ENCODE results near the gene FLRT2.

FLRT2 gene

DNA sequence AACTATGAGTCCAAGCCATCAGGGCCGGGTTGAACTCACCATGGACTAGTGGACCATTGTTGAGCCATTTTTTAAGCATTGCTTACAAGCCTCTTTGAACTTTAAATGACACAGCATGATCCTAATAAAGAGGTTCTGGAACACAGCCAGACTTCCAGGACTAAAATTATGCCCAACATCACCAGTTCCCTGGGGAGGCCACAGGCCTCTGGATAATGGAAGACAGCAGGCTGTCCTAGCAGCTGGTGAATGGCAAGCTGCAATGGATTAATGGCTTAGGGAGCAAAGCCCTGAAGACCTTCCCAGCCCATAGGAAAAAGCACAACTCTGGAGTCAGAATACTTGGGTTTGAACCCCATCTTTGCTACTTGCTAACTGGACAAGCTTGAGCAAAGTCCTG, 71.3 kb downstream of the FLRT2 start:
- DNase-seq: peak; percentile 91

DNA sequence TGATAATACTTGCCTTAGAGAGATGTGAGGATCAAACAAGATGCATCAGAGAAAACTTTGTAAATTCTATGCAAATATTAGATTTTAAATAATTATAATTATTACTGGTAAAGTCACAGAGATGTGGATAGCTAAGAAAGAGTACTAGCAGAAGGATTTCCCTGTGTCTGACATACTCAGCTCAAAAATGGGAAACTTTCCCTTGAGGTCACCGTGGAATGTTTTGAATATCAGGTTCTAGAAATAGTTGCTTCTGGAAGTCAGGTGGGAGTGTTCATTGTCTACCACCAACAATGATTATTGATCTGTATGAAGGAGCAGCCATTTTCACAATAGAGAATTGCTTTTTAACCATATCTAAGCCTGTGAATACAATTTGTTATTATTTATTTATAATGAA, 71.7 kb downstream of the FLRT2 start:
- no peak for DNase-seq

DNA sequence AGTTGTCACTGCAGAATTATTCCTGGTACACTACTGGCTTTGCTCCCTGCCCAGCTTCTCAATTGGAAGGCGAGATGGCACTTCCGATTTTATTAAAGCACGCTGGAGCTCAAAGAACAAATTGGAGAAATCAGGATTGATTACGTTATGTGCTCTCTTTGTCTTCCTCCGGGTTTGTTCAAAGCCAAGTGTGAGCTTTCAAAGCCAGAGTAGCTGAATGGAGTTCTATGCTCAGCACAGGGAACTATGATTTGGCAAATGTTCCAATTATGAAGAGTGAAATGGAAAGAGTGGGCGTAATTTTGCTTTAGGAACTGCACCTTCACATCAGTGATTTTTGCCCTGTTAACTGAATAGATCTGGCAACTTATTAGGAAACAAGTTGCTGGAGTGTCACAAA, 72.4 kb downstream of the FLRT2 start:
- DNase-seq: no peak

DNA sequence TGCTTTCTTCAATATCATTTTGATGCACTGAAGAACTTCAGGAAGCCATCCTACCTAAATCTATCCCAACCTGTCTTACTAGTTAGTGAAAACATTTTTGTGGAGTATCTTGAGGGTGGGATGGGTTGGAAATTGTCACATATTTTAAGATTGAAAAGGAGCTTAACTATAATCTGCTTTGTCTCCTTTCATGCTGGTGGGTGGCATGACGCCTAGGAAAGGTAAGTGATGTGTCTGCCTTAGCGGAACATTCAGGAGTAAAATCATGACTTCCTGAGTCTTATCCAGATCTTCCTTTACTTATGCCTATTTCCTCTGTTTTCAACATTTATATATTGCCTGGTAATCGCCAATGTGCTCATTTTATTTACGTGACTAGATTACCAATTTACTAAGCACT, 74.1 kb downstream of the FLRT2 start:
- no peak for DNase-seq

DNA sequence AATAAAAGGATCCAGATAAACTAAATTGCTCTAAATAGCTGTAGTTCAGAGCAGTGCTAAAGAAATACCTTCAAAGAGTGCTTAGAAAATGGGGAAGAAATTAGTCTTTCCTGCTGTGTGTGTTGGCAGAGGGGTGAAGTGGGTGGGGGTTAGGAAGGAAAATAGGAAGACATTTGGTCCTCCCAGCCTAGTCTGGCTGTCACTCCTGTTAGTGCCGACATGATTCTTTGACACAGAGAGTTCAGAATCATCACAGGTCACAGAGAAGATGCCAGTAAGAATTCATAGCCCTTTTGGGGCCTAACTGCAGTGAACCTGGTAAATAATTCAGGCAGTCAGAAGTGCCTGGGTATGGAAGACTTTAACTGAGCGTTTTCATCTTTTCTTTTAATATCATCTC, 74.8 kb downstream of the FLRT2 start:
- no peak for DNase-seq

DNA sequence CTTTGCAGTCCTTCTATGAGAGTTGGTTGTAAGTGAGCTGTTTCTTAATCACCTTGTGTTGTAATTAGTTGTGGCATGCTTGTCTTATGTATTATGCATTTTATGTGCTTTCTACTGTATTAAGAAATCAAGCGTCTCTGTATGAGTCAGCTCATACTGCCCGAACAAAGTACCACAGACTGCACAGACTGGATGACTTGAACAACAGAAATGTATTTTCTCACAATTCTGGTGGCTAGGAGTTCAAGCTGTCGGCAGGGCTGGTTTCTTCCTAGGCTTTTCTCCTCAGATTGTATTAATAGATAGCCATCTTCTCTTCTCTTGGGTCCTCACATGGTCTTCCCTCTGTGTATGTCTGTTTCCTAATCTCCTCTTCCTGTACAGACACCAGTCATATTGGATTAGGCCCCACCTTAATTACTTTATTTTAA, 77.7 kb downstream of the FLRT2 start:
- DNase-seq: no peak

DNA sequence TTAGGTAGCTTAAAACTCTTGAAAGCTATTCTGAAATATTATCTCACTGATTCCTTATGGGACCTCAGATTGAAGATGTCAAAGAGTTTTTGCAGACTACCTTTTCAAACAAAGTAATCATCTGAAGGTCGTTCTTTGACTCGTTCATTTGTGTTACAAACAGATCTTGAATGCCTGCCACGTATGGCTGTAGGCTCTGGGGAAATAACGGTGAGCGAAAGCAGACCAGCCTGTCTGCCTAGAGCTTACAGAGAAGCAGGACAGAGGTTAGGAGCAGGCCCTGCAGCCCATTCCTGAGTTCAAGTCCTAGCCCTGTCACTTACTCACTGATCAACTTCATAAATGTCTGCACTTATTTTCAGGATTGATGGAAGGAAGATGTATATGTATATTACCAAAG, 83.6 kb downstream of the FLRT2 start:
- no peak for DNase-seq

DNA sequence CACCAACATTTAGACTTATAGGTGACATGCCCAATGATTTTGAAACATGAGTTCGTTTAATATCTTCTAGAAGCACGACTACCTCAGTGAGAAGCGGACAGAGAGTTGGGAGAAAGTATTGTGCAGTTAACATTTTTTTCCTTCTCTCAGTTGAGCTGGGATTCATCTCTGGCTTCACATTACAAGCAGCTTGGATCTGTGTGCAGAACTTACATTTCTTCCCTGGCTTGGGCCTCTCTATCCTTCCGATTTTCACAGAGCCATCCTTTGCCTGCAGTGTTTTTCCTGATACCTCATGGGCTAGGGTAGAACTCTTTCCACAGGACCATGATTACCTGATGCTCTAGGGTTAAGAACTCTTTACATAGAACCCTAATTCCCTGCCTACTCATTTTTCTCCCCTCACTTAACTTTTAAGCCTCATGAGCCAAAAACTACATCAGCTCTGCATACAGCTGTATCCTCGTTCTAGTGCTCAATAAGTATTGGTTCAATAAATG, 86.5 kb downstream of the FLRT2 start:
- no peak for DNase-seq

DNA sequence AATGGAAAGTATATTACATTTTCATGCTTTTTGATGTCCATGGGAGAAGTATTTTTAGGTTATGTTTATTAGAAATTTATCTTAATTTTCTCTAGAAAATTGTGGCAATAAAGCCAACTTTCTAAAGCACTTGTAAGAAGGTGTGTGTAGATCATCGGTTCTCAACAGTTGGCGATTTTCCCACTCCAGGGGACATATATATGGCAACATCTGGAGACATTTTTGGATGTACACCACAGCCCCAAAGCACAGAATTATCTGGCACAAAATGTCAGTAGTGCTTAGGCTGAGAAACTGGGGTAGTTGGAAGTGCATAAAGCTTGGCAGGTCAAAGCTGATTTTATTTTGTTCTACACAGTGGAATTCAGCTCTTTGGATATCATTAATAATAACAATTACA, 86.9 kb downstream of the FLRT2 start:
- DNase-seq: no peak

DNA sequence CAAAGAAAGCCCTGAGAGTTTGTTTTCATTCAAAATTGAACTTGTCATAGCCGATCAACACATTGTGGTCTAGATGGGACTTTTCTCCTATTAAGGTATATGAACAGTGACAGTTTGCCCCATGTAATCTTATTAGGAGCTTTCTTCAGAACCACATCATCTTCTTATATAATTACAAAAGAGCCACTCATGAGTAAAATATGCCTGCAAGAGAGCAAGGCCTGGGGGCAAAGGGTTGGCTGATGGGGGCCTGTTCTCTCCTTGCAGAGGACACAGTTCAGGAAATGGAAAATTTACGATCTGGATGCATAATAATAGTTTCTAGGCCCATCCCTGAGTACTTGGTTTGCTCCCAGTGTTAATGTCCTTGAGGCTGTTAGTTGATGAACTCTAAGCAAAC, 87.8 kb downstream of the FLRT2 start:
- DNase-seq: no peak

DNA sequence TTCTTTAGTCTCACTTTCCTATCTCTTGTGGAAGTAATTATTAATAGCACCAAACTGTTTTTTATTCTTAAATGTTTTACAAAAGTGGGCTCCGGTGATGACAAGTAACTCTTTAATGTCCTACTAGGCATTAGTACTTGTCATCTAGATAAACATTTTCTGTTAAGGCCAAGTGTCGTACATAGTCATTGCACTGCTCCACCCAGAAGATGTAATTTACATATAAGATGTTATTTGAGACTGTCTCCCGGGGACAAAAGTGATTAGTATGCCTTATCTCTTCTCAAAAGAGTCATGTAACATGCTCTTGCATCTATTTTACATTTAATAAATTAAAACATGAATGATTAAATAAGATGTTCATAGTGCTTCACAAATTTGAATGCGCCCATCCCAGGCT, 88.4 kb downstream of the FLRT2 start:
- no peak for DNase-seq

DNA sequence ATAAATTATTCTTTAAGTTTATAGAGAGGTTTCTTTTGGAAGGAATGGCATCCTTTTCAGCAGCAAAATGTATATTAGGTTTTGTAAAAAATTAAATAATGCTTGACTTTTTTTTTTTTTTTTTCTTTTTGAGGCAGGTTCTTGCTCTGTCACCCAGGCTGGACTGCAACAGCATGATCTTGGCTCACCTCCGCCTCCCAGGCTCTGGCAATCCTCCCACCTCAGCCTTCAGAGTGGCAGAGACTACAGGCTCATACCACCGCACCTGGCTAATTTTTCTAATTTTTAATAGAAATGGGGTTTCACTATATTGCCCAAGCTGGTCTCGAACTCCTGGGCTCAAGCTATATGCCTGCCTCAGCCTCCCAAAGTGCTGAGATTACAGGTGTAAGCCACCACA, 89.0 kb downstream of the FLRT2 start:
- no peak for DNase-seq

DNA sequence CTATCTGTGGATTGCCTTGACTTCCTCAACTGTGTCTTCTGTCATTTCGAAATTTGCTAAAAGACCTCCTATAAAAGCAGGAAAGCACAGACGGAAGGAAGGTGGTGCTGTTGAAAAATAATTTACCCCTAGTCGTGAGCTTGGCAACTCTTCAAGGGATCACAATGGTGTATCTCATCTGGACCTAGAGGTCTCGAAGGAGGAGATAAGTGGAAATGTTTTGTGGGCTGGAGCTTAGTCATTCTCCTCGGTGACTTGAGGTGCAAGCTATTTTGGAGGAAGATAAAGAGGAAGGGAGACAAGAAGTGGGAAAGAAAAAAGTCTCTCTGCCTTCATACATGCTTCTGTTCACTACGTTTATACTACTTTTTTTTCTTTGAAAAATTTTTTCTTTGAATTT, 89.9 kb downstream of the FLRT2 start:
- DNase-seq: no peak

DNA sequence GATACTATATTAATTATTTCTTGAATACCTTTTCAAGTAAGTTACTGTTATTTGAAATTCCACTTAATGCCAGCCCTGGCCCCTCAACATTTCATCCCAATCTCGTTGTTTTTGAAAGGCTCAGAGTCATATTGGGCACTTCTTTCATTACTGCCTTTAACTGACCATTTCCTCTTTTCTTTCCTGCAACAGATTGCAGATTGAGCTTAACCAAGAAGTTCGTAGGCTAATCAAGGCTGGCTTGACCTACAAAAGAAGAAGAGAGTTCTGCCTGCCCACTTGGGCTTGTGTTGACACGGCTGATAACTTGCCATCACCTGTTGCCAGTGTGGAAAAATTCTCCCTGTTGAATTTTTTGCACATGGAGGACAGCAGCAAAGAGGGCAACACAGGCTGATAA, 91.0 kb downstream of the FLRT2 start:
- DNase-seq: no peak

DNA sequence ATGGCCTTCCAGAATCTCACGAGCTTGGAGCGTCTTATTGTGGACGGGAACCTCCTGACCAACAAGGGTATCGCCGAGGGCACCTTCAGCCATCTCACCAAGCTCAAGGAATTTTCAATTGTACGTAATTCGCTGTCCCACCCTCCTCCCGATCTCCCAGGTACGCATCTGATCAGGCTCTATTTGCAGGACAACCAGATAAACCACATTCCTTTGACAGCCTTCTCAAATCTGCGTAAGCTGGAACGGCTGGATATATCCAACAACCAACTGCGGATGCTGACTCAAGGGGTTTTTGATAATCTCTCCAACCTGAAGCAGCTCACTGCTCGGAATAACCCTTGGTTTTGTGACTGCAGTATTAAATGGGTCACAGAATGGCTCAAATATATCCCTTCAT, 92.2 kb downstream of the FLRT2 start:
- DNase-seq: no peak

DNA sequence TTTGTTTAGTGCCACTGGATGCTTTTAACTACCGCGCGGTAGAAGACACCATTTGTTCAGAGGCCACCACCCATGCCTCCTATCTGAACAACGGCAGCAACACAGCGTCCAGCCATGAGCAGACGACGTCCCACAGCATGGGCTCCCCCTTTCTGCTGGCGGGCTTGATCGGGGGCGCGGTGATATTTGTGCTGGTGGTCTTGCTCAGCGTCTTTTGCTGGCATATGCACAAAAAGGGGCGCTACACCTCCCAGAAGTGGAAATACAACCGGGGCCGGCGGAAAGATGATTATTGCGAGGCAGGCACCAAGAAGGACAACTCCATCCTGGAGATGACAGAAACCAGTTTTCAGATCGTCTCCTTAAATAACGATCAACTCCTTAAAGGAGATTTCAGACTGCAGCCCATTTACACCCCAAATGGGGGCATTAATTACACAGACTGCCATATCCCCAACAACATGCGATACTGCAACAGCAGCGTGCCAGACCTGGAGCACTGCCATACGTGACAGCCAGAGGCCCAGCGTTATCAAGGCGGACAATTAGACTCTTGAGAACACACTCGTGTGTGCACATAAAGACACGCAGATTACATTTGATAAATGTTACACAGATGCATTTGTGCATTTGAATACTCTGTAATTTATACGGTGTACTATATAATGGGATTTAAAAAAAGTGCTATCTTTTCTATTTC, 93.2 kb downstream of the FLRT2 start:
- no peak for DNase-seq

DNA sequence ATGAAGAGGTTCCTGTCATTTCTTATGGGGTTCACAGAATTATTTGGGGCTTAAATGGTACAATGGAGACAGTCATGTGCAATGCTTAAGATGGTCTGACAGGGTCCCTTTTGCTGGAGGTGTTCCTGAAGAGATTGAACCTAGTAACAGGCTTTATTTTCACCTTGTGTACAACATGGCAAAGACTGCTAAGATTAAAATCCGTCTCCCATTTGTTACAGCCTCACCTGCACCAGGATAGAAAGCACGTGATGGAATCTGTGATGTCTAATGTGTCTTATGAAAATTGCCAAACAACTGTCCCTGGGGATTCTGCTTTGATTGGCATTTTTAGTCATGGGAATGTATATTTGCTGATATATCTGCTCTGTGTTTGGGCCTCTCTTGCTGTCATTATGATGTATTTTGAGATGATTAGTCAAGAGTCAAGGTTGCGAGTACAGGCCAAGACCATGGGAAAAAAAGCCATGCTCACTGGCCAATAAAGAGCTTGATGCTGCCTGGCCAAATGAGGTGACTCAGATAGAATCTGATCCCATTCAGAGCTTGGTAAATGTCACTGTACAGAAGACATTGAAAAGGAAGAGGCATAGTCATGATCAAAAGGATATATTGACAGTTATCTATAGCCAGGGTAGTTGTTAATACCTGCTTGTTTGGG, 96.1 kb downstream of the FLRT2 start:
- no peak for DNase-seq

DNA sequence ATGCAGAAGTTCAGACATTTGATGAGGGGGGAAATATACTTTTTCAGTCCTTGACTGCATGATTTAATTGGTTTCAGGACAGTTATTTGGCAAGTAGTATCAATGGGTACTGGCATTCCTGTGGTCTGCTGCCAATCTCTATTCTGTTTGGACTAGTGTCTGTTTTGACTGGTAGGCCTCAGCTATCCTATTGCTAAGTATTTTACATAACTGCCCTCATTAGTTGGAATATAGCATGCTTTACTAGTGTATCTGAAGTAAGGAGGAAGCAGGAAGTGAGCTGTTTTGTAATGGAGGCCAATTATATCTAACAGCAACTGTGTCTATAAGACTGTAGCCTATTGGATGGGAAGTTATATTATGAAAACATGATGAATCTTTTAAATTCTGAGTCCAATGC, 104.3 kb downstream of the FLRT2 start:
- no peak for DNase-seq

DNA sequence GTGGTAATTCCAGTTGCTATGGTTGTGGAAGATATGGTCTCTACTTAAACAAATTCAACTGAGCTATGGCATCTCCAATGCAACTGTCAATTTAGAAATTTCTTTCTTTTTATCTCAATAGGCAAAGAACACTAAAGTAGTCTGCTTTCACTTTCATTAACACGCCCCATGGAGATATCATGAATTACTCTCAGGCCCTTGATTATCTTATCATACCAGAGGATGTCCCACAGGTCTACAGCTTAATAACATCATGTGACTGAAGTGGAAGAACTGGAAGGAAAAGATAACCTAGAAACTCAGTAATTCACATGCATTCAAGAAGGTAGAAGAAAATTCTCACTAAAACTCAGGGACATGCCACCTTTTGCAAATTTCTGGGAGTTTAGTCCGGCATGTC, 114.3 kb downstream of the FLRT2 start:
- no peak for DNase-seq

DNA sequence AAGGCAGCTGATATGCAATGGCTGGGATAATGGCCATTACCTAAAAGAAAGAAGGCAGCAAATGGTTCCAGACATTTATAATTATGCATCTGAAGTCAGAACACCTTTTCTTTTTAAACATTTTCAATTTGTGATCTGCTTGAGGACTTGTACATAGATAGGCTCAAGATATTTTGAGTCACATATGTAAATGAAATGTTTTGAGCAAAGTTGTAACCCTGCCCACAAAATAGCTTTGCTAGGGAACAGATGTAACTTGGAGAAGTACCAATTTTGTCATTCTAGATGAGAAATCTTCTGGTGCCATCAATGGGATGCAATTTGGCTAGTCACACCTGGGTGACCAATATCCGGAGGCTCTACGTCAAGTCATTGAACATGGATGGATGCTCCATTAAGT, 123.1 kb downstream of the FLRT2 start:
- no peak for DNase-seq

DNA sequence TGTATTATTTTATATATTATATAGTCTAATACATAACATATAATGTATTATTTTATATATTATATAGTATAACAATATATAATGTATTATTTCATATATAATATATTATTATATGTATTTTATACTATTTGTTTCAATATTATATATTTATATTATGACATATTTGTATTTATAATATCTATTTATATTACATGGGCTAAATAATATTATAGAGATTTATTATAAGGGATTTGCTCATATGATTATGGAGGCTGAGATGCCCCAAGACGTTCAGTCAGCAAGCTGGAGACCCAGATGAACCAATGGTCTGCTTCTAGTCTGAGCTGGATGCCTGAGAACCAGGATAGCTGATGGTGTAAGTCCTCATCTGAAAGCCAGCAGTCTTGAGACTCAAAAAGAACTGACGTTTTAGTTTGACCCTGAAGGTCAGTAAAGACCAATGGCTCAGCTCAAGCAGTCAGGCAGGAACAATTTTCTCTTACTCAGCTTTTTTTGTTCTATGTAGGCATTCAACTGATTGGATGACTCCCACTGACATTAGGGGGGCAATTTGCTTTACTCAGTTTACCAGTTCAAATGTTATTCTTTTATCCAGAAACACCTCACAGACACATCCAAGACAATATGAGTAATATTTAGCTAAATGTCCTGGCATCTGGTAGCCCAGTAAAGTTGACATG, 130.4 kb downstream of the FLRT2 start:
- no peak for DNase-seq

DNA sequence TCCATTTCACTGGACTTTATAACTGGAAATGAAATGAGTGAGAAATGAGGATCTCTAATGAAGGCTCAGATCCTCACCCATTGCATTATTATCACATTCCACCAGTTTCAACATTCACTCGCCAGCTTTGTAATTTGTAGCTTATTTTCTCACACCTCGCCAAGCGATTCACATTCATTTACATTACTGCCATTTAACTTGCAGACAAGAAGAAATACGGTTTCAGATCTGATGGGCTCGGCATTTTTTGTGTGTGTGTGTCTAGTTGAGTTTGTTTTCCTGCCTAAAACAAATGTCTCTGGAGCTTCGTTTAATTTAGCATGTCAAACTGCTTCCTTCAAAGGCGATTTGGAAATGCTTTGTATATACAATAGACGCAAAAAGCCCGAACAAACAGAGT, 132.2 kb downstream of the FLRT2 start:
- no peak for DNase-seq

DNA sequence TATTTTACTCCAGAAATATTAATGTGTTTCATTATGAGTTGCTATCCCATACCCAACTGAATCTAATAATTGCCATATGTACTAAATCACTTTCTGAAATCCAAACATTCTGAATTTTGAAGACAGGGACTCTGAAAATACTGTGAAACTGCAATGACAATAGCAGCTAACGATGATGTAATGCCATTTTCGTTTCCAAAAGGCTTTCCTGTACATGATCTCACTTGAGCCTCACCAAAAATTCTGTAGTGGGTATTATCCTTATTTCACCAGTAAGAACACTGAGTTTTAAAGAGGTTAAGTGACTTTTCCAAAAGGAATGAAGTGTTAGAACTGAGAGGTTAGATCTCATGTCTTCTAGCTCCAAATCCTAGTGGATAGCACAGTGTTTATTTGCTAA, 133.3 kb downstream of the FLRT2 start:
- DNase-seq: no peak

DNA sequence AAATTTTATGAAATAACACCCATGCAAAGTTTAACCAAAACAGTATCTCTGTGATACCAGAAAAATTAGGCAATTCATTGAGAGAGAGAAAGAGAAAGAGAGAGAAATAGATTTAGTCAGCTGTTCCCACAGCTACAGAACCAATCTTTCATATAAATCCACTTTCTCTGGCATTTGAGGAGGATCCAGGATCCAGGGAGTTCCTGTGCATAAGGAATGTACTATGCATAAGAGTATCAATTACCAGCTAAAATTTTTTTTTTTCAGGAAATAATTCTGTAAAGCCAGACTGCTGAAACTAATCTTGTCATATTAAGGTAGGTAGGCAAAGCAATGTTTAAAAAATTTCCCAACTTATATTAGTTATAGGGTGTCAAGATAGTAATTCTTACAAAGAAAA, 133.7 kb downstream of the FLRT2 start:
- no peak for DNase-seq
